Endodermal cell (in vitro differentiated cells): ENCODE data around the gene HRK. TPM values are rescaled to one million over a fixed set of nuclear protein-coding genes. Genes with fewer than 3 reads are reported as not detected.

Source experiments
- DNase-seq: peaks from one replicate; pipeline ENCODE4 v3.0.0-alpha.2; 2017
- H3K27ac ChIP-seq: 2 replicates; pipeline ENCODE4 v1.5.1; 2013; ENCODE audit warnings: mild to moderate bottlenecking, low read depth, low read length, moderate library complexity
- H3K27me3 ChIP-seq: 2 replicates; pipeline ENCODE4 v1.6.1; 2013; ENCODE audit warnings: mild to moderate bottlenecking, low read length, moderate library complexity; ENCODE audit not compliant: insufficient read depth, control insufficient read depth, poor library complexity, severe bottlenecking
- H3K36me3 ChIP-seq: 2 replicates; pipeline ENCODE4 v1.7.0; 2013; ENCODE audit warnings: mild to moderate bottlenecking, low read length, moderate library complexity; ENCODE audit not compliant: control insufficient read depth, insufficient read depth
- H3K4me1 ChIP-seq: one replicate; pipeline ENCODE4 v1.7.0; 2013; ENCODE audit warnings: low read length; ENCODE audit not compliant: control insufficient read depth, insufficient read depth
- H3K4me3 ChIP-seq: 2 replicates; pipeline ENCODE4 v1.5.1; 2013; ENCODE audit warnings: mild to moderate bottlenecking, low read length, moderate library complexity
- H3K9ac ChIP-seq: 2 replicates; pipeline ENCODE4 v1.6.1; 2013; ENCODE audit warnings: mild to moderate bottlenecking, low read length, moderate library complexity; ENCODE audit not compliant: poor library complexity, severe bottlenecking; ENCODE audit errors: extremely low read depth
- H3K9me3 ChIP-seq: 2 replicates; pipeline ENCODE4 v1.6.1; 2013; ENCODE audit warnings: mild to moderate bottlenecking, low read length, moderate library complexity; ENCODE audit not compliant: control insufficient read depth
- H3K27ac Mint-ChIP-seq: 2 replicates; pipeline ENCODE4 v1.8.0; 2020; ENCODE audit warnings: mixed read lengths
- H3K27me3 Mint-ChIP-seq: 2 replicates; pipeline ENCODE4 v1.8.0; 2021; ENCODE audit warnings: mild to moderate bottlenecking, mixed read lengths; ENCODE audit not compliant: insufficient read depth
- H3K36me3 Mint-ChIP-seq: 2 replicates; pipeline ENCODE4 v1.8.0; 2020; ENCODE audit warnings: low read depth, mixed read lengths
- H3K4me1 Mint-ChIP-seq: 2 replicates; pipeline ENCODE4 v1.8.0; 2020; ENCODE audit warnings: mixed read lengths
- H3K4me3 Mint-ChIP-seq: 2 replicates; pipeline ENCODE4 v1.8.0; 2020; ENCODE audit warnings: mild to moderate bottlenecking, moderate library complexity, mixed read lengths
- H3K9me3 Mint-ChIP-seq: 2 replicates; pipeline ENCODE4 v1.8.0; 2020; ENCODE audit warnings: mild to moderate bottlenecking, mixed read lengths
- CTCF ChIP-seq: fragments of 200-600 bp; sonication (generic); conservative IDR thresholded peaks from 2 replicates; pipeline ENCODE4 v1.5.0; 2021; ENCODE audit warnings: antibody characterized with exemption, mild to moderate bottlenecking
- WGBS, 2 experiments: methylation state at CpG; one replicate each; pipeline versions ENCODE4 v1.1.5 to v1.1.7; 2013; ENCODE audit warnings: missing lambda C conversion rate in 2 of 2, mixed read lengths in 1 of 2; ENCODE audit not compliant: insufficient coverage in 1 of 2, insufficient read length in 1 of 2; 5-methylcytosine and 5-hydroxymethylcytosine counted together
- total RNA-seq, 2 donors: library from RNA; stranded (reverse); fragmentation: NEBNext Ultra II Directional in 1 of 2; extraction: Animal tissue kit (Norgen Biotek cat#: 25700) in 1 of 2; gene quantifications; 2 replicates in 1 of 2; 3 replicates in 1 of 2; pipeline ENCODE4 v1.2.1, GENCODE V29; 2021

Gene HRK
- total RNA-seq, 2 donors from 2014 or later = 1.4 to 1.6 TPM

DNA sequence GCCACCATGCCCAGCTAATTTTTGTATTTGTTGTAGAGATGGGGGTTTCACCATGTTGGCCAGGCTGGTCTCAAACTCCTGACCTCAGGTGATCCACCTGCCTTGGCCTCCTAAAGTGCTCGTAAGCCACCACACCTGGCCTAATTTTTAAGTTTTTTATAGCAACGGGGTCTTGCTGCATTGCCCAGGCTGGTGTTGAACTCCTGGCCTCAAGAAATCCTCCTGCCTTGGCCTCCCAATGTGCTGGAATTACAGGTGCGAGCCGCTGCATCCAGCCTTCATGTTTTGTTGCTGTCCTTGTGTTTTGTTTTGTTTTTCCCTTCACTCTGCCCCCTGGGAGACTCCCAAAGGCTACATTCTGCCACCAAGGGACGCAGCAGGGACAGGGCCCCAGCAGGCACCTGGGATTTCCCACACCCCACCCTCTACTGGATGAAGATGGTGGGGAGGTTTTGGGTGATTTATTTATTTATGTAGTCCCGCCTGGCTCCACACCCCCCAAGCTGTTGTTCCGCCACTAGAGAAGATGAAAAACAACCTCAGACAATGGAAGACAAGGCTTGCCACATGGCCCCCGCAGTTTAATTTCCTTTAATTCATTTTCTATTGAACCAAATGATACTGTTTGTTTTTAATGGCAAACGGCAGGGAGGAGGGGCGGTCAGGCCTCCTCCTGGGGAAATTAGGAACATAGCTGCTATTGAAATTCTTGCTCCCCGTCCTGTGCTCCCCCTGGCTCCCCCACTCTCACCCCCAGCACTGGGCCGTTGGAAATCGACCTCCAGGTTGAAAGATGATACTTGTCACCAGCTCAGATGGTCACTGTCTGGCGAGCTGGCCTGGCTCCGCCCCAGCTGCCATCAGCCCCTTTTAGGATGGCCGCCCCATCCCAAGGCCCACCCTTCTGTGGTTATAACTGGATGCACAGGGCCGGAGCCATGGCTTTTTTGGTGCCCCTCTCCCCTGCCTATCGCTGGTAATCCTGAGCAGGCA, 72.8 kb downstream of the HRK start:
- Mint-ChIP-seq H3K36me3 (peaks cover 4% of the 10 kb centered on the region), H3K9me3 (no peaks in the 10 kb centered on the region), H3K4me1 (no peaks in the 10 kb centered on the region), H3K4me3 (no peak overlapping the region), H3K27ac (no peak overlapping the region), H3K27me3 (no peaks in the 10 kb centered on the region)
- H3K36me3 ChIP-seq = no peaks in the 10 kb centered on the region
- no peak overlapping the region for H3K4me3 ChIP-seq
- H3K4me1 ChIP-seq = no peaks in the 10 kb centered on the region
- no peak overlapping the region for H3K9ac ChIP-seq
- DNase-seq = peak; percentile 42
- H3K27ac ChIP-seq = no peak overlapping the region
- 90 to 93% methylated on average over 11 to 17 of the region's 18 CpGs for WGBS, 2 experiments
- TF ChIP-seq CTCF = no peak
- H3K27me3 ChIP-seq = no peaks in the 10 kb centered on the region
- no peaks in the 10 kb centered on the region for H3K9me3 ChIP-seq

DNA sequence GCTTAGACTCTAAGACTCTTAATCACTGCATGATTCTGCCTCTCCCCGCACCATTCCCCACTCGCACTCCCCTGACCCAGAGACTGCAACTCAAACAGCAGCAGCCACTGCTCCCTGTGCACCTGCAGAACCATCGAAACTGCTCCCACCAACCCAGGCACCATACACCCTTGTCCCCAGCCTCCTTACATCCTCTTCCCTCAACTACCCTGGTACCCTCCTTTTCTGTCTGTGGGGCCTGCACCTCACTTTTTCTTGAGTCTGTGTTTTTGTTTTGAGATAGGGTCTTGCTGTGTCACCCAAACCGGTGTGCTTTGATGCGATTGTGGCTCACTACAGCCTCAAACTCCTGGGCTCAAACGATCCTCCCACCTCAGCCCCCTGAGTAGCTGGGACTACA, 73.7 kb downstream of the HRK start:
- Histone ChIP-seq H3K27me3 (no peaks in the 10 kb centered on the region), H3K9me3 (no peaks in the 10 kb centered on the region), H3K9ac (no peak overlapping the region), H3K27ac (no peak overlapping the region), H3K4me1 (no peaks in the 10 kb centered on the region), H3K36me3 (no peaks in the 10 kb centered on the region), H3K4me3 (no peak overlapping the region)
- WGBS, 2 experiments = 89 to 93% methylated on average over 5 to 6 of the region's 6 CpGs
- no peak overlapping the region for H3K27ac Mint-ChIP-seq
- no peaks in the 10 kb centered on the region for H3K4me1 Mint-ChIP-seq
- TF ChIP-seq CTCF = no peak
- no peaks in the 10 kb centered on the region for H3K27me3 Mint-ChIP-seq
- peaks cover 5% of the 10 kb centered on the region for H3K36me3 Mint-ChIP-seq
- DNase-seq = no peak
- no peak overlapping the region for H3K4me3 Mint-ChIP-seq
- no peaks in the 10 kb centered on the region for H3K9me3 Mint-ChIP-seq

GRCh38 chr12:116806845-116807440, 74.3 kb downstream of the HRK start:
- no peak overlapping the region for H3K4me3 Mint-ChIP-seq
- no peaks in the 10 kb centered on the region for H3K27me3 Mint-ChIP-seq
- H3K27ac ChIP-seq = no peak overlapping the region
- H3K9ac ChIP-seq = no peak overlapping the region
- DNase-seq = peak; percentile 31
- 90 to 96% methylated on average over 4 to 9 of the region's 10 CpGs for WGBS, 2 experiments
- no peaks in the 10 kb centered on the region for H3K9me3 Mint-ChIP-seq
- no peak for TF ChIP-seq CTCF
- H3K4me3 ChIP-seq = no peak overlapping the region
- peaks cover 5% of the 10 kb centered on the region for H3K36me3 Mint-ChIP-seq
- no peaks in the 10 kb centered on the region for H3K36me3 ChIP-seq
- no peaks in the 10 kb centered on the region for H3K4me1 ChIP-seq
- H3K9me3 ChIP-seq = no peaks in the 10 kb centered on the region
- no peaks in the 10 kb centered on the region for H3K27me3 ChIP-seq
- no peaks in the 10 kb centered on the region for H3K4me1 Mint-ChIP-seq
- no peak overlapping the region for H3K27ac Mint-ChIP-seq

Other genes with a start within 250 kb of the HRK start
- gene SPRING1, start 143.4 kb downstream of the HRK start, total RNA-seq = 100 to 1,000 TPM in 1 of 2 donors, 10 to 100 TPM in 1; 81.7 to 108 TPM
- 10 to 100 TPM; 28.0 to 51.2 TPM for gene RNFT2, start 143.1 kb downstream of the HRK start, total RNA-seq
- gene FBXW8, start 29.5 kb upstream of the HRK start, total RNA-seq = 10 to 100 TPM; 26.1 to 34.7 TPM
- 10 to 100 TPM; 25.1 to 26.5 TPM for gene TESC, start 218.0 kb upstream of the HRK start, total RNA-seq